CD4-positive, alpha-beta T cell treated with Interleukin-15 for 1 hour (primary cell): Measurements from ENCODE around the gene CFAP410.

ENCODE experiments used
- DNase-seq: peaks from one replicate; pipeline ENCODE4 v3.0.0-alpha.2; 2020

Gene CFAP410

GRCh38 chr21:44338971-44339910, at the start of gene CFAP410:
TSS of gene CFAP410 (minus strand) at chr21:44339390. CDS start at chr21:44339194, 196 bp downstream.
- peak; percentile 97 for DNase-seq

- no peak for DNase-seq
Observed at GRCh38 chr21:44384968-44385367, 45.8 kb upstream of the CFAP410 start.

DNA sequence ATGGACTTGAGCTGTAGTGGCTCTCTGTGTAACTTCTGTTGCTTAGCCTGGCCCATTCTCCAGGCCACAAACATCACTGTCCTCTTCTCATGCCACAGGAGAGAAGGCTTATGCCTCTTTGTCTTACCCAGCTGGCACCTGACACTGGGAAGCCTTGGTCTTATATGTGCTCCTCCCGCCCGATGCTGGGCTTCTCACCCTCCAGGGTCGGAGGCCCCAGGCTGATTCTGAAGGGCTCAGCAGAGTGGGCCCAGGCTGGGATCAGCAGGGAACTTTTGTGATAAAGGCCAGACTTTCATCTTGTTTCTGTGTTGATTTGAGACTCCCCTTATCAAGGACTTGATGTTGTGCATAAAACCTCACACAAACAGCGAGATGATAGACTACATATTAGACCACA, 44.0 kb upstream of the CFAP410 start:
- peak; percentile 8 for DNase-seq

- DNase-seq, result peak; percentile 15
Observed at GRCh38 chr21:44382536-44382935, 43.3 kb upstream of the CFAP410 start.

GRCh38 chr21:44381874-44382273, 42.7 kb upstream of the CFAP410 start:
- no peak for DNase-seq

DNA sequence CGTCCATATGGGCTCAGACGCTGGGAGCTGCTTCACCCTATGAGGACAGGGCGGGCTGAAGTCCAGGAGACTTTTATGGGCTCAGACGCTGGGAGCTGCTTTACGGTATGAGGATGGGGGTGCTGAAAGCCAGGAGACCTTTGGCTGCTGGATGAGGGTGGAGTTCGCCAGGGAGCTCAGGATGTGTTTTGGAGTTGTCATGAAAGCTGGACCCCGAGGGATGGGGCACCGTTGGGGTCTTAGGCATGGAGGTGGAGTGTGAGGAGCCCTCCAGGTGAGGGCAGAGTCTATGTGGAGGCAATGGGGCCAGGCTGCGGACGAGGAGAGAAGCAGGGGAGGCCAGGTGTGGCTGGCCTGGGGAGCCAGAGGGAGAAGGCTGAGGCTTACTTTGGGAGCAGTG, 41.7 kb upstream of the CFAP410 start:
- peak; percentile 7 for DNase-seq

DNA sequence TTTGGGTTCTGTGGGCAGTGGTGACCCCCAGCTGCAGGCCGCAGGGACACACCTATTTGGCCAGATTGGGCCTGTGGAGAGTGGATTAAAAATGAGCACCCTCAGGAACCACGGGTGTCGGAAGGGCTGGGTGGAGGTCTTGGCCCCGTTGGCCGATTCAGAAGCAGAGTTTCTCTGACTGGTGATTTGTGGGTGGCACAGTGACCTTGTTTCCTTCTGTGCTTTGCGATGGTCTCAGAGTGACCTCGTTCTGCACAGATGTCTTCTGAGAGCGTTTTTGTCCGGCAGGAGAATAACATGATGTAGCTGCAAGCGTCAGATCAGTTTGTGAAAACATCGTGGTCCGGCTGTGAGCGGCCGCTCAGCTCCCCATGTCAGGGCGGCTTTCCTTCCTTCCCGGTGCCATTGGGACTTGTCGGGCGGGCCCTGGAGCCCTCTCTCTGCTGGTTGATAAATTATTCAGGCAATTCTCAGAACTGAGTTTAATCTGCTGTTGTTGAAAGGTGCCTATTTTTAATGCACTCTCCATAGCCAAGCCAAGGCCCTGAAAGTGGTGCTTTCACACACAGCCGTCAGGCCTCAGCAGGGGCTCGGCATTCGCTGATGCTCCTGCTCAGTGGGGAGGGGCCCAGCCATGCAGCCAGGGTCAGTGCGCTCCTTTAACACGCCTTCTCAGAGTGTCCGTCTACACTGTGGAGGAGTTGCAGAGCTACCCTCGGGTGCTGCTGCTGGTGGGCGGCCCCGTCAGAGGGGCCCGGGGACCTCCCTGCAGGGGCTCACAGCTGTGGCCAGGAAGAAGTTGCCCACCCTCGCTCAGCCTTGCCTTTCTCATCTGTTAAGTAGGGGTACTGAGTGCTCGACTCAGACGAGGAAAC, 41.0 kb upstream of the CFAP410 start:
- peak; percentile 6 for DNase-seq

DNA sequence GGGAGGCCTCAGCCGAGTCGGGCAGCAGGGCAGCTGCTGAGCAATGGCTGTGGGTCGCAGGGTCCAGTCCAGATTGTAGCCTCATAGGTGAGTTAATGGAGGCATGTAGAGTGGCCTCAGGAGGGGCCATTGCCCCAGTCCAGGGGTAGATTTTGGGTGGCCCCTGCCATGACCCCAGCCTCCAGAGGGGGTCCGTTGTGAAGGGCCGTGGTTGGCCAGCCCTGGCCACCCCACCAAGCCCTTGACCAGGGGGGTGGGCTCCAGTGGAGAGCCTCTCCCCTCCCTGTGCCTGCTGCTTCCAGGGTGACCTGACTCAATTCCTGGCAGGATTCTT, 40.3 kb upstream of the CFAP410 start:
- peak; percentile 7 for DNase-seq

- peak; percentile 12 for DNase-seq
Observed at GRCh38 chr21:44378646-44379514, 39.7 kb upstream of the CFAP410 start.

GRCh38 chr21:44377922-44378645, 38.9 kb upstream of the CFAP410 start:
- DNase-seq, result peak; percentile 4

DNA sequence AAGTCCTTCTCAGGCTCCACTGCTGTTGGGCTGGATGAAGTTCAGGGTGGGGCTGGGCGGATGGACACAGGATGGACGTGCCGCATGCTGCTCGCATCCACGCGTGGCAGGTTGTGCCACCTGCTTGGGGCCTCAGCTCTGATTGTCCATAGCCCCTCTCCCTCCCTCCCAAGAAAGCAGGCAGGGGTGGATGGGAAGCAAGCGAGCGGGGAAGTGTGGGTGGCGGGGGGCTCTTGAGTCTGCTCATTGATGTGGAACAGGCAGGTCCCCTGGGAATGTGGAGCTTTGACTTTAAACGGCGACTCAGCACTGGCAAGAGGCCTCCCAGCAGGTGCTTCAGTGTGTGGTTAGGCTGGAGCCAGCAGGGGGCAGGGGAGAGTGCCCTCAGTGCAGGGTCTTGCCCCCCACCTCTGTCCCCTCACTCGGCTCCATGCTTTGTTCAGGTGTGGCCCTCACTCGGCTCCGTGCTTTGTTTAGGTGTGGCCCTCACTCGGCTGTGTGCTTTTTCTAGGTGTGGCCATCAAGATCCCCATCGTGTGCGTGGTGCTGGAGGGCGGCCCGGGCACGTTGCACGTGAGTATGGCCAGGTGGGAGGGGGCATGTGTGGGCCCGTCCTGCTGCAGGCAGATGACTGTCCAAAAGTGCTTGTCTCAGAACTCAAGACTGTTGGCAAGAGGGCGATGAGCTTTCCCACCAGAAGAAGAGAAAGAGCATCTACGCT, 38.2 kb upstream of the CFAP410 start:
- peak; percentile 15 for DNase-seq

DNA sequence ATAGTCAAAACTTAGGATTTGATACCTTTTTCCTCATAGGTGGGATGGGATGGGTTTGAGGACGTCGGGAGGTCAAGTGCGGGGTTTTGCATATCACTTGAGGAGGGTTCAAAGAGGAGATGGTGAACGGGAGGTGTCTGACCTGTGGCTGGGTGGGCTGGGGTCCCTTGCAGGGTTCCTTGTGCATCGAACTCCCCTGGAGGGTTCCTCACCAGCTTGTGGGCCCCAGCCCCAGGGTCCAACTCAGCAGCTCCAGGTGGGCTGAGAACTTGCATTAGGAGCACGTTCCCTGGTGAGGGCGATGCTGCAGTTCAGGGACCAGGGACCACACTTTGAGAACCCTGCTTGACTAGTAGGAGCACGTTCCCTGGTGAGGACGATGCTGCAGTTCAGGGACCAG, 37.4 kb upstream of the CFAP410 start:
- DNase-seq, result peak; percentile 0

- peak; percentile 15 for DNase-seq
Observed at GRCh38 chr21:44375761-44376241, 36.6 kb upstream of the CFAP410 start.

DNA sequence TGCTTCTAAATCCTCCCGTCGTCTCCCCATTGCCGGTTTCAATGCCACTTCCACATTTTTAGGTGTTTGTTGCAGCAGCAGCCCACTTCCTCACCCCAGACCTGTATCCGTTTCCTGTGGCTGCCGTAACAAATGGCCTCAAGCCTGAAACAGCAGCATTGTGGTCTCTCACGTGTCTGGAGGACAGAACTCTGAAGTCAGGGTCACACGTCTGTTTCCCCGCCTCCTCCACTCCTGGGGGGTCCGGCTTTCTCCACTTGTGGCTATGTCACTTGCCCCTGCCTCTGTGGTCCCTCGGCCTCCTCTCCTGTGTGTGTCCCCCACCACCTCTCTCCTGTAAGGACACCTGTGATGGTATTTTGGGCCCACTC, 36.1 kb upstream of the CFAP410 start:
- DNase-seq, result peak; percentile 64

- peak; percentile 1 for DNase-seq
Observed at GRCh38 chr21:44374601-44375280, 35.6 kb upstream of the CFAP410 start.

DNA sequence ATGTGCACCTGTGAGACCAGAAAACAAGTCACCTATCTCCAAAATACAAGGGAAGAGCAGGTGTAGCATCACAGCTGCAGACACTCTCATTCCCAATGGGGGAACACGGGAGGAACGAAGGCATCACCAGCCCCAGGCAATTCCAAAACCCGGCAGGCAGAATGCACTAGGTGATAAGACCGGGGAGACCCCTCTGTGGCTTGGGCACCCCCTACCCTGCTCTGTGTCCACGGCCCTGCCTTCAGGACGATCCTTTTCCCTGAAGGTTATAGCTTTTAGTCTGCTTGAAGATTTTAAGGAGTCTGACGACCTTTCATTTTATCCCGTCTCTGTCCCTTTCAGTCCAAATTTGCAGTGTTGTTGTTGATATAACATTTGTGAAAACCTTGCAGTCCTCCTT, 33.4 kb upstream of the CFAP410 start:
- DNase-seq, result peak; percentile 1

DNA sequence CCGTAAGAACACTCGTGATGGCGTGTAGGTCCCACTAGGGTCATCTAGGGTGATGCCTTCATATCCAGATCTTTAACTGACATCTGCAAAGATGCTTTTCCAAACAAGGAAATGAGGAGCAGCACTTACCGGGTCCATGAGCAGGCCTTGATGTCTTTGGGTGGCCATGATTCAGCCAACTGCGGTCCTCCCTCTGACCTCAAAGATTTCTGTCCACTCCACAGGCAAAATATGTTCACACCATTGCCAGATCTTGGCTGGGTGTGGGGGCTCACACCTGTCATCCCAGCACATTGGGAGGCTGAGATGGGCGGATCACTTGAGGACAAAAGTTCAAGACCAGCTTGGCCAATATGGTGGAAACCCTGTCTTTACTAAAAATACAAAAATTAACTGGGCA, 32.4 kb upstream of the CFAP410 start:
- DNase-seq, result peak; percentile 11

GRCh38 chr21:44370786-44371410, 31.7 kb upstream of the CFAP410 start:
- DNase-seq, result peak; percentile 9

DNA sequence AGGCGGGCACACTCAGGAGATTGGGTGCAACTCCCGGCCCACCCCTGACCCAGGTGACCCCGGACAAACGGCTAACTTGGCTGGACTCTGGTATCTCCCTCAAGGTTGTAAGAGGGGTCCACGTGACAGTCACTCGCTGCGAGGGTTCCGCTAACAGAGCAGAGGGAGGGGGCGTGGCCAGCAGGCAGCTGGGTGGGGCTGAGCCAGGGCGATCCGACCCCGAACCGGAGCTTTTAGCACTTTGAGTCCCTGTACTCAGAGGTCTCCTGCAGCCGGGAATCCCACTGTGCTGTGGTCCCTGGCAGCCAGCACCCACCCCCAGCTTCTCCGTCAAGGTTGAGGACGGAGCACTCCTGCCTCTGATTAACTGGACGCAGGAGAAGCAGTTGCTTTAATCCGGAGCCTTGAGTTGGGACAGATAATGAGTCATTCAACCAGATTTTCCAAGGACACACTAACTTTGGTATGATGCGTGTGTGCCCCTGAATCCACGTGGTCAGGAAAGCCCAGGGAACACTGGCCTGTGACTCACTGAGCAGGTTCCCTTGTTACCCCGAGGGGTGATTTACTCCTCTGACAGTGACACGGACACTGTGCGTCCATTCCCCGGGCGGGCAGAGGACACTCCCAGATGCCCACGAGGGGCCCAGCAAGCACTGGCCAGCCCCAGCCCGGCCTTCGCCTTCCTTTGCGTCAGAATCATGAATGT, 31.0 kb upstream of the CFAP410 start:
- peak; percentile 14 for DNase-seq
